Stomach (tissue), 9 donors: Measurements from ENCODE around the gene SRSF3. TPM values are rescaled to one million over a fixed set of nuclear protein-coding genes. Genes with fewer than 3 reads are reported as not detected.
"Not testable (repeated sequence)": the region's sequence is repeated elsewhere in the genome, so short reads cannot be mapped to it uniquely, and the experiment has no call there.

Experiments
- DNase-seq, 2 donors: peaks; one replicate each; pipeline versions ENCODE4 v3.0.0 to v3.0.0-alpha.2; 2013 to 2019
- H3K27ac ChIP-seq, 5 donors: fragments of 200-600 bp in 4 of 5; sonication (generic) in 4 of 5; one replicate each; pipeline ENCODE4 v1.5.1; 2013 to 2019; ENCODE audit warnings: mild to moderate bottlenecking in 1 of 5, moderate library complexity in 1 of 5
- H3K27me3 ChIP-seq, 3 donors: fragments of 200-600 bp; sonication (generic); one replicate each; pipeline ENCODE4 v1.5.1; 2017 to 2019; ENCODE audit warnings: mixed run types in 1 of 3
- H3K36me3 ChIP-seq, 4 donors: fragments of 200-600 bp; sonication (generic); 1 replicate in 3 of 4; 2 replicates in 1 of 4; pipeline ENCODE4 v1.5.1; 2016 to 2019
- H3K4me1 ChIP-seq, 4 donors: fragments of 200-600 bp; sonication (generic); one replicate each; pipeline ENCODE4 v1.5.1; 2016 to 2019
- H3K4me3 ChIP-seq, 4 donors: fragments of 200-600 bp; sonication (generic) in 3 of 4; one replicate each; pipeline ENCODE4 v1.5.1; 2016 to 2019; ENCODE audit warnings: mild to moderate bottlenecking in 1 of 4
- H3K9me3 ChIP-seq, 4 donors: fragments of 200-600 bp; sonication (generic); one replicate each; pipeline ENCODE4 v1.5.1; 2016 to 2019
- CTCF ChIP-seq, 7 experiments: fragments of 450-650 bp in 4 of 7; fragments of 200-600 bp in 3 of 7; sonication (generic) in 3 of 7; IDR thresholded peaks; one replicate each; pipeline ENCODE4 v1.5.1; 2016 to 2019; ENCODE audit warnings: antibody characterized with exemption in 7 of 7, control low read depth in 2 of 7, mild to moderate bottlenecking in 1 of 7
- EP300 ChIP-seq: sonication (generic); formaldehyde crosslinking; IDR thresholded peaks from one replicate; pipeline ENCODE4 v1.6.1; 2017; ENCODE audit warnings: antibody characterized with exemption
- POLR2A ChIP-seq, 4 donors: fragments of 450-650 bp; IDR thresholded peaks; one replicate each; pipeline ENCODE4 v1.6.1; 2016; ENCODE audit warnings: antibody characterized with exemption in 4 of 4, control low read depth in 2 of 4, mild to moderate bottlenecking in 1 of 4, moderate library complexity in 1 of 4
- POLR2AphosphoS5 ChIP-seq, 3 donors: sonication (generic); formaldehyde crosslinking; IDR thresholded peaks; one replicate each; pipeline ENCODE4 v1.6.1; 2016; ENCODE audit warnings: antibody characterized with exemption in 3 of 3
- WGBS, 5 donors: extraction: QIAGEN DNeasy Blood & Tissue Kit in 3 of 5; methylation state at CpG; one replicate each; pipeline versions ENCODE4 v1.1.5 to v1.1.7; 2013 to 2018; 5-methylcytosine and 5-hydroxymethylcytosine counted together
- intact Hi-C: fragments of 100-400 bp; cut with DNase I; formaldehyde crosslinking; loops from one replicate; pipeline ENCODE4 v1.15.1; 2023; ENCODE audit warnings: low total_unique reads
- polyA plus RNA-seq, 3 donors: library from polyadenylated mRNA; stranded (reverse); fragments of 200-250 nt; gene quantifications; one replicate each; pipeline ENCODE4 v1.2.3, GENCODE V29; 2013
- total RNA-seq, 5 donors: library from RNA; depleted of rRNA; stranded (reverse); fragments of >200 nt; gene quantifications; one replicate each; pipeline versions ENCODE4 v1.1.0 to v1.2.3, GENCODE V29; 2014 to 2016
- donor health status: healthy with polysubstance abuse.
- donor health status: Bipolar disorder and iron deficiency.
- donor health status: healthy.

Gene SRSF3
- total and polyA plus RNA-seq, 8 donors = 77.2 to 250 (median 146) TPM

GRCh38 chr6:36586606-36587005 lies 7.6 kb upstream of the SRSF3 start:
- Histone ChIP-seq H3K27ac (no peak overlapping the region), H3K4me1 (no peaks in the 10 kb centered on the region), H3K36me3 (no peaks in the 10 kb centered on the region), H3K27me3 (no peaks in the 10 kb centered on the region), H3K9me3 (no peaks in the 10 kb centered on the region), H3K4me3 (no peak overlapping the region)
- WGBS, 5 donors = 60 to 88% (median 81%) methylated on average over 1 of the region's 1 CpG
- TF ChIP-seq POLR2AphosphoS5 (IDR thresholded peaks at IDR 0.05) = no peak
- intact Hi-C loops = no loop called here
- DNase-seq = no peak

GRCh38 chr6:36589025-36589400 lies 5.1 kb upstream of the SRSF3 start:
- H3K36me3 ChIP-seq, intact Hi-C loops, H3K9me3 ChIP-seq, DNase-seq, H3K27ac ChIP-seq, H3K27me3 ChIP-seq, H3K4me3 ChIP-seq: not testable (repeated sequence)
- peaks cover 0 to 16% (median 8%) of the 10 kb centered on the region in 4 donors for H3K4me1 ChIP-seq
- WGBS, 5 donors = 91 to 95% (median 94%) methylated on average over 9 of the region's 9 CpGs

GRCh38 chr6:36590237-36590636 lies 3.9 kb upstream of the SRSF3 start:
- intact Hi-C loops = loop anchor here (5.0 kb wide), 1 partner anchor 38 kb away; no protein-coding TSS in a partner anchor
- no peak for DNase-seq

GRCh38 chr6:36592221-36592655 lies 1.9 kb upstream of the SRSF3 start:
- peak overlapping the region in 2 of 5 donors; percentile 96 to 97 for H3K27ac ChIP-seq
- H3K4me1 ChIP-seq = peaks cover 4 to 27% (median 17%) of the 10 kb centered on the region in 4 donors
- H3K9me3 ChIP-seq = no peaks in the 10 kb centered on the region
- intact Hi-C loops = loop anchor here (5.0 kb wide), 1 partner anchor 40 kb away; no protein-coding TSS in a partner anchor
- H3K4me3 ChIP-seq = no peak overlapping the region
- no peaks in the 10 kb centered on the region for H3K27me3 ChIP-seq
- TF ChIP-seq POLR2AphosphoS5 (IDR thresholded peaks at IDR 0.05) (no peak), EP300 (no peak), POLR2A (IDR thresholded peaks at IDR 0.05) (no peak), CTCF (IDR thresholded peaks at IDR 0.05) (no peak)
- peaks cover 7 to 9% (median 8%) of the 10 kb centered on the region in 4 donors for H3K36me3 ChIP-seq
- no peak for DNase-seq
- WGBS, 5 donors = 76 to 89% (median 85%) methylated on average over 12 of the region's 12 CpGs

More at GRCh38 chr6:36590237-36590636, 3.9 kb upstream of the SRSF3 start:
- H3K27ac ChIP-seq = no peak overlapping the region
- H3K36me3 ChIP-seq = no peaks in the 10 kb centered on the region
- H3K4me3 ChIP-seq = no peak overlapping the region
- no peak for TF ChIP-seq CTCF (IDR thresholded peaks at IDR 0.05)
- no peak for TF ChIP-seq EP300
- no peak for TF ChIP-seq POLR2A (IDR thresholded peaks at IDR 0.05)
- TF ChIP-seq POLR2AphosphoS5 (IDR thresholded peaks at IDR 0.05) = no peak
- WGBS, 5 donors = 47 to 77% (median 74%) methylated on average over 1 of the region's 1 CpG
- H3K27me3 ChIP-seq = no peaks in the 10 kb centered on the region
- no peaks in the 10 kb centered on the region for H3K9me3 ChIP-seq
- H3K4me1 ChIP-seq = peaks cover 0 to 16% (median 8%) of the 10 kb centered on the region in 4 donors

GRCh38 chr6:36593569-36594028 lies 563 bp upstream of the SRSF3 start:
- peak overlapping the region; percentile 96 to 99 (median 97) for H3K27ac ChIP-seq
- no peaks in the 10 kb centered on the region for H3K27me3 ChIP-seq
- DNase-seq = peak; percentile 74 to 85
- intact Hi-C loops = loop anchor here (5.0 kb wide), 1 partner anchor 41 kb away; no protein-coding TSS in a partner anchor
- H3K36me3 ChIP-seq = peaks cover 21 to 23% (median 21%) of the 10 kb centered on the region in 4 donors
- no peaks in the 10 kb centered on the region for H3K9me3 ChIP-seq
- H3K4me3 ChIP-seq = peak overlapping the region; percentile 60 to 93 (median 76)
- TF ChIP-seq CTCF (IDR thresholded peaks at IDR 0.05) (no peak), POLR2AphosphoS5 (IDR thresholded peaks at IDR 0.05) (no peak), POLR2A (IDR thresholded peaks at IDR 0.05) (no peak), EP300 (no peak)
- H3K4me1 ChIP-seq = peaks cover 18 to 40% (median 31%) of the 10 kb centered on the region in 4 donors
- 3 to 4% (median 3%) methylated on average over 15 of the region's 15 CpGs for WGBS, 5 donors
